ENCODE data around the gene E2F1. TPM values are rescaled to one million over a fixed set of nuclear protein-coding genes. Genes with fewer than 3 reads are reported as not detected.
"Not testable (repeated sequence)": the region's sequence is repeated elsewhere in the genome, so short reads cannot be mapped to it uniquely, and the experiment has no call there.

The E2F1 gene
- total and polyA plus RNA-seq, 2 donors (not counting 3 experiments of a cell fraction or from before 2014, with no cell fraction given): 20.7 to 29.6 TPM

DNA sequence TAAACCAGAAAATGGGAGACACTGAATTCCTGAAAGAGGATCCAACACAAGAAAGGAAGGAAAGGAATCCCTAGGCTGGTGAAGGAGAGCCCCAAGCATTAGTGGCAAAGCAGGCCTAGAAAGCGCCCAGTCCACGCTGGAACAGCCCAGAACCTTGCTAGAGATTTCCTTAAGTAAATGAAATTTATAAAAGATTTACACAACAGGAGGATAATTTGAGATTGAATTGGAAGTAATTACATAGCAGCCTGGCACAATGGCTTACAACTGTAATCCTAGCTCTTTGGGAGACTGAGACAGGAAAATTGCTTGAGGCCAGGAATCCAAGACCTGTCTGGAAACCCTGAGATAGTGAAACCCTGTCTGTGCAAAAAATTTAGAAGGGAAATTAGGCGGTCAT lies 50.8 kb downstream of the E2F1 start:
- Histone ChIP-seq H3K36me3 (ENCODE audit: control insufficient read depth in 2 of 2, extremely low read depth in 1 of 2, insufficient read depth in 2 of 2, low read length in 2 of 2) (peaks cover 2 to 8% of the 10 kb centered on the region in 2 experiments), H4K20me1 (replicated peaks; ENCODE audit: control insufficient read depth, extremely low read depth, insufficient read depth, low read length) (no peaks in the 10 kb centered on the region), H3K27me3 (ENCODE audit: control insufficient read depth in 2 of 2, insufficient read depth in 2 of 2, low read length in 2 of 2) (no peaks in the 10 kb centered on the region), H3K9me3 (replicated peaks; ENCODE audit: control insufficient read depth, insufficient read depth, low read length) (no peaks in the 10 kb centered on the region), H3K79me2 (ENCODE audit: control insufficient read depth, insufficient read depth, low read length) (no peaks in the 10 kb centered on the region), H3K9me1 (replicated peaks; ENCODE audit: control insufficient read depth, extremely low read depth, insufficient read depth, low read length) (no peaks in the 10 kb centered on the region), H3K27ac (ENCODE audit: insufficient read depth, low read depth, low read length) (no peak overlapping the region), H3K4me3 (replicated peaks in 1 of 3; ENCODE audit: insufficient read depth in 1 of 3, low read depth in 1 of 3, low read length in 3 of 3) (no peak overlapping the region), H2AFZ (ENCODE audit: low read depth, low read length) (no peak overlapping the region), H3K4me1 (ENCODE audit: control insufficient read depth, extremely low read depth, insufficient read depth, low read length) (no peaks in the 10 kb centered on the region), H3K9ac (replicated peaks; ENCODE audit: extremely low read depth, insufficient read depth, low read length) (no peak overlapping the region), H3K4me2 (ENCODE audit: insufficient read depth, low read length) (no peak overlapping the region)
- POLR2A ChIA-PET: no interaction called here
- no peak for FAIRE-seq
- no TSS peak for BruUV-seq (replicated peaks)
- DNase-seq (ENCODE audit: low read depth, low spot score): no peak
- CTCF ChIA-PET: interaction anchor here (1.2 to 1.7 kb wide), 2 partner anchors 18 to 26 kb away, joined by 4 read pairs; no protein-coding TSS in a partner anchor
- dilution Hi-C loops (cut with MboI; ENCODE audit: extremely low pct_ligation_motif_present, low sequenced_read_pairs): no loop called here
- intact Hi-C loops (cut with micrococcal nuclease): no loop called here
- no peak for TF ChIP-seq GATA2 (IDR thresholded peaks at IDR 0.05; ENCODE audit: insufficient read depth, insufficient read length, low read depth, low read length)
- no peak for TF ChIP-seq FOS (IDR thresholded peaks at IDR 0.05; ENCODE audit: borderline replicate concordance, insufficient read depth, low read length)
- no peak for TF ChIP-seq JUN (IDR thresholded peaks at IDR 0.05; ENCODE audit: borderline replicate concordance, insufficient read depth, insufficient read length, low read depth)
- TF ChIP-seq, protein P1, sequence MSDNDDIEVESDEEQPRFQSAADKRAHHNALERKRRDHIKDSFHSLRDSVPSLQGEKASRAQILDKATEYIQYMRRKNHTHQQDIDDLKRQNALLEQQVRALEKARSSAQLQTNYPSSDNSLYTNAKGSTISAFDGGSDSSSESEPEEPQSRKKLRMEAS (IDR thresholded peaks at IDR 0.05; ENCODE audit: insufficient read depth, insufficient read length): no peak
- TF ChIP-seq POLR2A (IDR thresholded peaks at IDR 0.05; ENCODE audit: low read depth, low read length): no peak
- TF ChIP-seq POLR2AphosphoS5 (IDR thresholded peaks at IDR 0.05; ENCODE audit: insufficient read depth, low read depth, low read length): no peak
- TF ChIP-seq MYC (IDR thresholded peaks at IDR 0.05; ENCODE audit: low read depth, low read length): no peak
- no peak for TF ChIP-seq EZH2 (IDR thresholded peaks at IDR 0.05; ENCODE audit: borderline replicate concordance, low read depth, low read length, severe bottlenecking)
- TF ChIP-seq, protein P2, sequence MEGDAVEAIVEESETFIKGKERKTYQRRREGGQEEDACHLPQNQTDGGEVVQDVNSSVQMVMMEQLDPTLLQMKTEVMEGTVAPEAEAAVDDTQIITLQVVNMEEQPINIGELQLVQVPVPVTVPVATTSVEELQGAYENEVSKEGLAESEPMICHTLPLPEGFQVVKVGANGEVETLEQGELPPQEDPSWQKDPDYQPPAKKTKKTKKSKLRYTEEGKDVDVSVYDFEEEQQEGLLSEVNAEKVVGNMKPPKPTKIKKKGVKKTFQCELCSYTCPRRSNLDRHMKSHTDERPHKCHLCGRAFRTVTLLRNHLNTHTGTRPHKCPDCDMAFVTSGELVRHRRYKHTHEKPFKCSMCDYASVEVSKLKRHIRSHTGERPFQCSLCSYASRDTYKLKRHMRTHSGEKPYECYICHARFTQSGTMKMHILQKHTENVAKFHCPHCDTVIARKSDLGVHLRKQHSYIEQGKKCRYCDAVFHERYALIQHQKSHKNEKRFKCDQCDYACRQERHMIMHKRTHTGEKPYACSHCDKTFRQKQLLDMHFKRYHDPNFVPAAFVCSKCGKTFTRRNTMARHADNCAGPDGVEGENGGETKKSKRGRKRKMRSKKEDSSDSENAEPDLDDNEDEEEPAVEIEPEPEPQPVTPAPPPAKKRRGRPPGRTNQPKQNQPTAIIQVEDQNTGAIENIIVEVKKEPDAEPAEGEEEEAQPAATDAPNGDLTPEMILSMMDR (IDR thresholded peaks at IDR 0.05; ENCODE audit: extremely low read depth in 1 of 2, insufficient read depth in 1 of 2, low read depth in 1 of 2, low read length in 2 of 2): no peak

DNA sequence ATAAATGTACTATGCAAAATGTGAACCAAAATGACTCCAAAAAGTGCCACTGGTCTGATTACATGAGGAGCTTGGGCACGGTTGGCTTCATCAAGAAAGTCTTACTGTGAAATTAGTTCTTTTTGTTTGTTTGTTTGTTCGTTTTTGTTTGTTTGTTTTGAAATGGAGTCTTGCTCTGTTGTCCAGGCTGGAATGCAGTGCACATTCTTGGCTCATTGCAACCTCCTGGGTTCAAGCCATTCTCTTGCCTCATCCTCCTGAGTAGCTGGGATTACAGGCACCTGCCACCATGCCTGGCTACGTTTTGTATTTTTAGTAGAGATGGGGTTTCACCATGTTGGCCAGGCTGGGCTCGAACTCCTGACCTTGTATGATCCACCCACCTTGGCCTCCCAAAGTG lies 54.3 kb downstream of the E2F1 start:
- dilution Hi-C loops (cut with MboI; ENCODE audit: extremely low pct_ligation_motif_present, low sequenced_read_pairs); DNase-seq (ENCODE audit: low read depth, low spot score): not testable (repeated sequence)

More for the DNA sequence above, 54.3 kb downstream of the E2F1 start:
- ChIA-PET POLR2A (interaction anchor here (0.5 kb wide), 1 partner anchor 763 kb away, joined by 9 read pairs; no protein-coding TSS in a partner anchor), CTCF (interaction anchor here (0.7 kb wide), 1 partner anchor 131 kb away, joined by 4 read pairs; no protein-coding TSS in a partner anchor)
- H3K79me2 ChIP-seq (ENCODE audit: control insufficient read depth, insufficient read depth, low read length); H3K9ac ChIP-seq (replicated peaks; ENCODE audit: extremely low read depth, insufficient read depth, low read length); H4K20me1 ChIP-seq (replicated peaks; ENCODE audit: control insufficient read depth, extremely low read depth, insufficient read depth, low read length); intact Hi-C loops (cut with micrococcal nuclease); H2AFZ ChIP-seq (ENCODE audit: low read depth, low read length); H3K9me1 ChIP-seq (replicated peaks; ENCODE audit: control insufficient read depth, extremely low read depth, insufficient read depth, low read length); H3K36me3 ChIP-seq (ENCODE audit: control insufficient read depth in 2 of 2, extremely low read depth in 1 of 2, insufficient read depth in 2 of 2, low read length in 2 of 2); H3K4me3 ChIP-seq (replicated peaks in 1 of 3; ENCODE audit: insufficient read depth in 1 of 3, low read depth in 1 of 3, low read length in 3 of 3); BruUV-seq (replicated peaks); H3K27ac ChIP-seq (ENCODE audit: insufficient read depth, low read depth, low read length); FAIRE-seq; H3K4me1 ChIP-seq (ENCODE audit: control insufficient read depth, extremely low read depth, insufficient read depth, low read length); H3K4me2 ChIP-seq (ENCODE audit: insufficient read depth, low read length); H3K27me3 ChIP-seq (ENCODE audit: control insufficient read depth in 2 of 2, insufficient read depth in 2 of 2, low read length in 2 of 2); H3K9me3 ChIP-seq (replicated peaks; ENCODE audit: control insufficient read depth, insufficient read depth, low read length): not testable (repeated sequence)
